Measurements from ENCODE around the gene TRIM8. TPM values are rescaled to one million over a fixed set of nuclear protein-coding genes. Genes with fewer than 3 reads are reported as not detected.

The TRIM8 gene
- total RNA-seq (2021; ENCODE audit: unreplicated experiment): 91.6 TPM
- polyA plus RNA-seq (2012): 131 and 143 TPM in 2 replicates
- Bru-seq, nascent RNA: percentile 87 among the genes with signal in this experiment
- percentile 87 among the genes with signal in this experiment for BruChase-seq, experiment 1, labeled RNA remaining after a 6-hour chase
- percentile 86 among the genes with signal in this experiment for BruChase-seq, experiment 2, labeled RNA remaining after a 2-hour chase
- long read RNA-seq, full-length matches to known transcripts: 132 of 189 reads
- long read RNA-seq, partial matches to known transcripts: 3 of 189 reads
- long read RNA-seq, other reads (novel, unspliced or antisense): 54 of 189 reads

DNA sequence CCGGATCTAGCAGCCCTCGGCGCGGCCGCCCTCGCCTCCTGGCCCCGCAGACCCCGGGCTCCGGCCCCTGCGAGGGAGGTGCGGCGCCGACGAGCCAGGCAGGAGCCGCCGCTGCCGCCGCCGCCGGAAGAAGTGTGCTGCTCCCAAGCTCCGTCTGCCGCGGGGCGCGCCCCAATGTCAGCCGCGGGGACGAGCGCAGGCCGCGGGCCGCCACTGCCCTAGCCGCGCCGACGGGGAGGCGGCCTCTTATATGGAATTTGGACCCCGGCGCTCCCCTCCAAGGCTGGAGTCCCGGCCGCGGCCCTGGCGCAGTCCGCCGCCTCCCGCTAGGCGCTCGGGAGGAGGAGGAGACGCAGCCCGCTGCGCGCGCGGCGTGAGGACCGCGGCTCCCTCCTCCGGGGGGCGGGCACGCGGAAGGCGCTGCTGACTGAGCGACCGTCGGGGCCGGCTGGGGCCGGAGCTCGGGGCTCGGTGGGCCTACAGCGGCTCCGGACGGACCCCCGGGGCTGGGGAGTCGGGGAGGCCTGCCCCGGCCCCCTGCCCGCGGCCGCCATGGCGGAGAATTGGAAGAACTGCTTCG, at the start of gene TRIM8:
Gene TRIM8, plus strand, starts transcription at position 414 of the 580 bp plus-strand sequence. Its CDS starts 139 bp downstream, at position 553.
- no peak within 1 kb of the TSS for H2AFZ ChIP-seq (ENCODE audit: low read depth, low read length, poor library complexity, severe bottlenecking)
- peaks cover 49% of the 10 kb centered on the region for H3K79me2 ChIP-seq (ENCODE audit: insufficient read depth, low read length)
- H3K4me3 ChIP-seq (replicated peaks in 1 of 2; ENCODE audit: low read depth in 1 of 2, low read length in 2 of 2): peak within 1 kb of the TSS; percentile 79 to 97
- CTCF ChIA-PET: interaction anchor here (1.0 to 2.8 kb wide), 6 partner anchors 26 to 141 kb away, joined by 3 to 13 read pairs (median 6); partner anchors contain the start of genes ACTR1A and SUFU
- H3K27ac ChIP-seq (ENCODE audit: low read depth, low read length): peak within 1 kb of the TSS; percentile 86
- RAD21 ChIA-PET (ENCODE audit: low non-redundant PET in 1 of 2, low total read pairs in 2 of 2, uncharacterized antibody in 2 of 2, unreplicated experiment in 2 of 2): interaction anchor here (0.7 to 1.3 kb wide), 2 partner anchors 40 to 56 kb away, joined by 4 to 5 read pairs; no protein-coding TSS in a partner anchor
- TF ChIP-seq SP1 (IDR thresholded peaks at IDR 0.05; ENCODE audit: low read depth): no peak
- TF ChIP-seq ZFX (IDR thresholded peaks at IDR 0.05): peak; percentile 96
- no peak; the same call in 1 of the 2 replicates for TF ChIP-seq POLR2AphosphoS5 (IDR thresholded peaks at IDR 0.05; ENCODE audit: low read depth, low read length)
- H3K9me3 ChIP-seq (ENCODE audit: control insufficient read depth in 1 of 2, insufficient read depth in 1 of 2, low read depth in 1 of 2, low read length in 2 of 2): no peaks in the 10 kb centered on the region
- peak within 1 kb of the TSS; percentile 67 for H3K9ac ChIP-seq (ENCODE audit: low read length)
- peak within 1 kb of the TSS; percentile 95 for H3K4me2 ChIP-seq (ENCODE audit: low read length)
- intact Hi-C loops (cut with micrococcal nuclease): loop anchor here (2.0 to 5.0 kb wide), 2 partner anchors 71 to 1582 kb away; partner anchors contain the start of genes ARL3, KAZALD1 and SFXN2
- no peaks in the 10 kb centered on the region for H3K27me3 ChIP-seq (ENCODE audit: insufficient read depth, low read length)
- no TSS peak for BruUV-seq (replicated peaks)
- ATAC-seq (peak; percentile 40), DNase-seq (ENCODE audit: low read depth, low spot score) (no peak)
- no peaks in the 10 kb centered on the region; the same call in 1 of the 2 replicates for H4K20me1 ChIP-seq (ENCODE audit: insufficient read depth)
- peaks cover 2 to 12% of the 10 kb centered on the region in 2 experiments; a peak in 1 of 4 replicates for H3K36me3 ChIP-seq (ENCODE audit: control insufficient read depth in 1 of 2, insufficient read depth in 2 of 2, low read length in 2 of 2)
- H3K4me1 ChIP-seq (ENCODE audit: control insufficient read depth in 1 of 2, insufficient read depth in 2 of 2, low read length in 2 of 2): peaks cover 17 to 43% of the 10 kb centered on the region in 2 experiments
- POLR2A ChIA-PET: interaction anchor here (1.4 to 1.6 kb wide), 3 partner anchors 13 to 194 kb away, joined by 3 to 5 read pairs (median 3); no protein-coding TSS in a partner anchor
- no peaks in the 10 kb centered on the region for H3K9me2 ChIP-seq (ENCODE audit: insufficient read depth)

- no TSS peak for BruUV-seq (replicated peaks)
- RAD21 ChIA-PET (ENCODE audit: low non-redundant PET in 1 of 2, low total read pairs in 2 of 2, uncharacterized antibody in 2 of 2, unreplicated experiment in 2 of 2): no interaction called here
- CTCF ChIA-PET: interaction anchor here (0.9 to 2.4 kb wide), 4 partner anchors 10 to 173 kb away, joined by 3 to 20 read pairs (median 11); no protein-coding TSS in a partner anchor
- Histone ChIP-seq H4K20me1 (ENCODE audit: insufficient read depth) (no peaks in the 10 kb centered on the region), H3K9ac (ENCODE audit: low read length) (no peak overlapping the region), H3K27ac (ENCODE audit: low read depth, low read length) (no peak overlapping the region), H3K4me3 (replicated peaks in 1 of 2; ENCODE audit: low read depth in 1 of 2, low read length in 2 of 2) (no peak overlapping the region), H3K27me3 (ENCODE audit: insufficient read depth, low read length) (no peaks in the 10 kb centered on the region), H3K9me3 (ENCODE audit: control insufficient read depth in 1 of 2, insufficient read depth in 1 of 2, low read depth in 1 of 2, low read length in 2 of 2) (no peaks in the 10 kb centered on the region), H3K4me2 (ENCODE audit: low read length) (no peak overlapping the region), H2AFZ (ENCODE audit: low read depth, low read length, poor library complexity, severe bottlenecking) (no peak overlapping the region), H3K4me1 (ENCODE audit: control insufficient read depth in 1 of 2, insufficient read depth in 2 of 2, low read length in 2 of 2) (peaks cover 7 to 25% of the 10 kb centered on the region in 2 experiments; a peak in 3 of 4 replicates), H3K9me2 (ENCODE audit: insufficient read depth) (no peaks in the 10 kb centered on the region), H3K36me3 (ENCODE audit: control insufficient read depth in 1 of 2, insufficient read depth in 2 of 2, low read length in 2 of 2) (peaks cover 0 to 3% of the 10 kb centered on the region in 2 experiments; a peak in 1 of 4 replicates), H3K79me2 (ENCODE audit: insufficient read depth, low read length) (0 out of 2 replicates have a peak, but pooled peaks cover 3% of the 10 kb centered on the region)
- ATAC-seq: no peak
- intact Hi-C loops (cut with micrococcal nuclease): loop anchor here (5.0 kb wide), 1 partner anchor 93 kb away; the partner anchor contains the start of genes ACTR1A and SUFU
- POLR2A ChIA-PET: no interaction called here
- no peak for DNase-seq (ENCODE audit: low read depth, low spot score)
- no peak for TF ChIP-seq POLR2A (IDR thresholded peaks at IDR 0.05; ENCODE audit: borderline replicate concordance, extremely low read depth, insufficient read depth, insufficient read length)
- TF ChIP-seq ATF3 (IDR thresholded peaks at IDR 0.05): no peak
- no peak for TF ChIP-seq EZH2 (IDR thresholded peaks at IDR 0.05)
- TF ChIP-seq, protein P1, sequence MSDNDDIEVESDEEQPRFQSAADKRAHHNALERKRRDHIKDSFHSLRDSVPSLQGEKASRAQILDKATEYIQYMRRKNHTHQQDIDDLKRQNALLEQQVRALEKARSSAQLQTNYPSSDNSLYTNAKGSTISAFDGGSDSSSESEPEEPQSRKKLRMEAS (IDR thresholded peaks at IDR 0.05): no peak
- no peak for TF ChIP-seq CBX3 (IDR thresholded peaks at IDR 0.05; ENCODE audit: low read depth)
- no peak for TF ChIP-seq SRF (IDR thresholded peaks at IDR 0.05; ENCODE audit: low read depth)
- TF ChIP-seq EZH2phosphoT487 (IDR thresholded peaks at IDR 0.05; ENCODE audit: borderline replicate concordance): no peak
- TF ChIP-seq SP1 (IDR thresholded peaks at IDR 0.05; ENCODE audit: low read depth): no peak
- TF ChIP-seq YY1 (IDR thresholded peaks at IDR 0.05; ENCODE audit: extremely low read depth, insufficient replicate concordance, low read depth, low read length): no peak
- TF ChIP-seq FOSL1 (IDR thresholded peaks at IDR 0.05; ENCODE audit: low read depth): no peak
- no peak for TF ChIP-seq POLR2AphosphoS5 (IDR thresholded peaks at IDR 0.05; ENCODE audit: low read depth, low read length)
Observed at GRCh38 chr10:102595293-102595692, 49.0 kb upstream of the TRIM8 start.
